ENCODE measurements around the gene TMEM200B.
"Not testable (repeated sequence)": the region's sequence is repeated elsewhere in the genome, so short reads cannot be mapped to it uniquely, and the experiment has no call there.

TMEM200B gene

GRCh38 chr1:29112705-29113412, 10.8 kb downstream of the TMEM200B start:
- no peak for DNase-seq (ENCODE audit: low spot score)

GRCh38 chr1:29108041-29108440, 15.7 kb downstream of the TMEM200B start:
- not testable (repeated sequence) for DNase-seq (ENCODE audit: low spot score)

GRCh38 chr1:29105822-29106221, 17.9 kb downstream of the TMEM200B start:
- no peak for DNase-seq (ENCODE audit: low spot score)

- no peak for DNase-seq (ENCODE audit: low spot score)
Measured at GRCh38 chr1:29100487-29100886, 23.2 kb downstream of the TMEM200B start.

- no peak for DNase-seq (ENCODE audit: low spot score)
Measured at GRCh38 chr1:29099286-29099685, 24.4 kb downstream of the TMEM200B start.

GRCh38 chr1:29096231-29096886, 27.3 kb downstream of the TMEM200B start:
- DNase-seq (ENCODE audit: low spot score), result no peak

- DNase-seq (ENCODE audit: low spot score), result no peak
Measured at GRCh38 chr1:29094954-29095353, 28.7 kb downstream of the TMEM200B start.

- no peak for DNase-seq (ENCODE audit: low spot score)
Measured at GRCh38 chr1:29094433-29094832, 29.3 kb downstream of the TMEM200B start.

- DNase-seq (ENCODE audit: low spot score), result not testable (repeated sequence)
Measured at GRCh38 chr1:29092704-29093103, 31.0 kb downstream of the TMEM200B start.

GRCh38 chr1:29090937-29091618, 32.6 kb downstream of the TMEM200B start:
- no peak for DNase-seq (ENCODE audit: low spot score)

GRCh38 chr1:29084196-29084521, 39.5 kb downstream of the TMEM200B start:
- no peak for DNase-seq (ENCODE audit: low spot score)

- peak; percentile 61 for DNase-seq (ENCODE audit: low spot score)
Measured at GRCh38 chr1:29083317-29084195, 40.1 kb downstream of the TMEM200B start.

GRCh38 chr1:29082519-29082918, 41.2 kb downstream of the TMEM200B start:
- no peak for DNase-seq (ENCODE audit: low spot score)

- DNase-seq (ENCODE audit: low spot score), result no peak
Measured at GRCh38 chr1:29081201-29081600, 42.5 kb downstream of the TMEM200B start.

- not testable (repeated sequence) for DNase-seq (ENCODE audit: low spot score)
Measured at GRCh38 chr1:29079916-29080629, 43.6 kb downstream of the TMEM200B start.

GRCh38 chr1:29077155-29077554, 46.5 kb downstream of the TMEM200B start:
- no peak for DNase-seq (ENCODE audit: low spot score)

Small RNA genes within 50 kb of the gene (small RNA-seq; reads per million reads assigned to genes)
- 0 reads per million in 2 experiments for gene RF02271

All from SK-N-DZ (cell line).